ENCODE results near the gene NQO1. TPM values are rescaled to one million over a fixed set of nuclear protein-coding genes. Genes with fewer than 3 reads are reported as not detected.

NQO1 gene
- total and polyA plus RNA-seq, 2 of the 13 experiments (the other 11 are each of a cell fraction or from before 2014, with no cell fraction given) = 464 to 1,060 TPM

DNA sequence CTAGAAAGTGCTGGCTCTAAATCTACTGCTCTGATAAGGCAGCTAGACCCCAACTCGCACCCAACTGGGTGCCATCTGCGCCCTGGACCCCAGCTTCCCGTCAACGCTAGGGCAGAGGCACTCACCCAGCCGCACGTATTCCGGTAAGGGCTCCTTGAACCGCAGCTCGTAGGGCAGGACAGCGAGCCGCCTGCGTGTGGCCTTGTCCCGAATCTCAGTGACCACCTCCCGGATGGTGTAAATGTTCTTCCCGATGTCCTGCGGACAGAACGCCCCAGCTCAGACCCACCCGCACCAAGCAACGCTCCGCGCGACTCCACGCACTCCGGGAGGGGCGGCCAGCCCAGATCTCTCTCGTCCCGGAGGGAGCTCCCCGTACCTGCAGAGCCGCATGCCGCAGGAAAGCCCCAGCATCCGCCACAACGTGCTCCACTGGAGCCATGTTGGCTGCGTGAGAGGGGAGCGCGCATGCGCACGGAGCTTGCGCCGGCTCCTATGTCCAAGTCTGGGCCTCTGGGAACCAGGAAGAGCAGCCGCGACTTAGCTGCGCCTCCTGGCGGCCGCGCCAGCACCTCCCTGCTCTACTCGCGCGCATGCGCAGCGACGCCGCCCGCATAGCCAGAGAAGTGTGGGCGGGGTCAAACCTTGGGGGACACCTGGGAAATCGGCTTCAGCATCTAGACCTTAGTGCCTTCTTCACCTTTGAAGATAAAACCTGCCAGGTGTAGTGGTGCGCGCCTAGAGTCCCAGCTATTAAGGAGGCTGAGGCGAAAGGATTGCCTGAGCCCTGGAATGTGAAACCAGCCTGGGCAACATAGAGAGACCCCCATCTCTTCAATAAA lies 28.3 kb upstream of the NQO1 start, which contains the start of gene NOB1 (continued):
- TF ChIP-seq SMC3 (IDR thresholded peaks at IDR 0.05; ENCODE audit: low read length) (peak; percentile 90), CCAR2 (optimal IDR thresholded peaks at IDR 0.05; ENCODE audit: low read depth, low read length) (no peak), RELA (CRISPR knock-in tag; IDR thresholded peaks at IDR 0.05) (peak; percentile 94), ZNF800 (CRISPR knock-in tag; IDR thresholded peaks at IDR 0.05) (no peak), ZNF160 (CRISPR knock-in tag; IDR thresholded peaks at IDR 0.05) (peak; percentile 74; the same call in 1 of the 2 replicates), SNRNP70 (IDR thresholded peaks at IDR 0.05; ENCODE audit: low read depth, low read length) (no peak), U2AF2 (IDR thresholded peaks at IDR 0.05; ENCODE audit: low read depth, low read length) (no peak), HNRNPH1 (optimal IDR thresholded peaks at IDR 0.05; ENCODE audit: low read depth, low read length) (no peak), SP140L (CRISPR knock-in tag; IDR thresholded peaks at IDR 0.05; ENCODE audit: borderline replicate concordance) (0 out of 2 replicates have a peak, but pooled peaks have one; percentile 35), GPBP1L1 (CRISPR knock-in tag; IDR thresholded peaks at IDR 0.05) (no peak), ZFAT (CRISPR knock-in tag; conservative IDR thresholded peaks at IDR 0.05) (no peak; the same call in 1 of the 2 replicates), IRF2 (CRISPR knock-in tag; IDR thresholded peaks at IDR 0.05) (peak; percentile 69; the same call in 1 of the 2 replicates), ZNF460 (CRISPR knock-in tag; IDR thresholded peaks at IDR 0.05; ENCODE audit: borderline replicate concordance) (peak; percentile 19; the same call in 1 of the 2 replicates), HNF4A (CRISPR knock-in tag; IDR thresholded peaks at IDR 0.05) (no peak; the same call in 1 of the 2 replicates), MTF1 (CRISPR knock-in tag; IDR thresholded peaks at IDR 0.05) (no peak), HOXA9 (CRISPR knock-in tag; IDR thresholded peaks at IDR 0.05; ENCODE audit: borderline replicate concordance) (no peak; the same call in 1 of the 2 replicates)
- TF ChIP-seq, protein P1, sequence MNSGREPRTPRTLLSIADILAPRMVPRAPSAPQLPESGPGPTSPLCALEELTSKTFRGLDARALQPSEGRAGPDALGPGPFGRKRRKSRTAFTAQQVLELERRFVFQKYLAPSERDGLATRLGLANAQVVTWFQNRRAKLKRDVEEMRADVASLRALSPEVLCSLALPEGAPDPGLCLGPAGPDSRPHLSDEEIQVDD (CRISPR knock-in tag; IDR thresholded peaks at IDR 0.05; ENCODE audit: borderline replicate concordance) = peak; percentile 93
- TF ChIP-seq, protein P2, sequence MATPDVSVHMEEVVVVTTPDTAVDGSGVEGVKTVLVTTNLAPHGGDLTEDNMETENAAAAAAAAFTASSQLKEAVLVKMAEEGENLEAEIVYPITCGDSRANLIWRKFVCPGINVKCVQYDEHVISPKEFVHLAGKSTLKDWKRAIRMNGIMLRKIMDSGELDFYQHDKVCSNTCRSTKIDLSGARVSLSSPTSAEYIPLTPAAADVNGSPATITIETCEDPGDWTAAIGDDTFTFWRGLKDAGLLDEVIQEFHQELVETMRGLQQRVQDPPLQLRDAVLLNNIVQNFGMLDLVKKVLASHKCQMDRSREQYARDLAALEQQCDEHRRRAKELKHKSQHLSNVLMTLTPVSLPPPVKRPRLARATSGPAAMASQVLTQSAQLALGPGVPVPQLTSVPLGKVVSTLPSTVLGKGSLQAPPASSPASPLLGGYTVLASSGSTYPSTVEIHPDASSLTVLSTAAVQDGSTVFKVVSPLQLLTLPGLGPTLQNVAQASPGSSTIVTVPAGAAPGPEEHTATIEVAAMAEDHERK (CRISPR knock-in tag; IDR thresholded peaks at IDR 0.05; ENCODE audit: low read depth) = no peak; the same call in 1 of the 2 replicates
- TF ChIP-seq, protein P3, sequence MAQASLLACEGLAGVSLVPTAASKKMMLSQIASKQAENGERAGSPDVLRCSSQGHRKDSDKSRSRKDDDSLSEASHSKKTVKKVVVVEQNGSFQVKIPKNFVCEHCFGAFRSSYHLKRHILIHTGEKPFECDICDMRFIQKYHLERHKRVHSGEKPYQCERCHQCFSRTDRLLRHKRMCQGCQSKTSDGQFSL (CRISPR knock-in tag; IDR thresholded peaks at IDR 0.05) = no peak; the same call in 1 of the 2 replicates
- TF ChIP-seq, protein P4, sequence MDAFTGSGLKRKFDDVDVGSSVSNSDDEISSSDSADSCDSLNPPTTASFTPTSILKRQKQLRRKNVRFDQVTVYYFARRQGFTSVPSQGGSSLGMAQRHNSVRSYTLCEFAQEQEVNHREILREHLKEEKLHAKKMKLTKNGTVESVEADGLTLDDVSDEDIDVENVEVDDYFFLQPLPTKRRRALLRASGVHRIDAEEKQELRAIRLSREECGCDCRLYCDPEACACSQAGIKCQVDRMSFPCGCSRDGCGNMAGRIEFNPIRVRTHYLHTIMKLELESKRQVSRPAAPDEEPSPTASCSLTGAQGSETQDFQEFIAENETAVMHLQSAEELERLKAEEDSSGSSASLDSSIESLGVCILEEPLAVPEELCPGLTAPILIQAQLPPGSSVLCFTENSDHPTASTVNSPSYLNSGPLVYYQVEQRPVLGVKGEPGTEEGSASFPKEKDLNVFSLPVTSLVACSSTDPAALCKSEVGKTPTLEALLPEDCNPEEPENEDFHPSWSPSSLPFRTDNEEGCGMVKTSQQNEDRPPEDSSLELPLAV (CRISPR knock-in tag; conservative IDR thresholded peaks at IDR 0.05; ENCODE audit: low read depth) = no peak

All from HepG2 (cell line).